Right cardiac atrium (tissue), 5 donors: ENCODE data around the gene UMODL1. TPM values are rescaled to one million over a fixed set of nuclear protein-coding genes. Genes with fewer than 3 reads are reported as not detected.

Experiments used
- ATAC-seq, 2 donors: fragments of 200-7000 bp; cut with Tn5 transposase; one replicate each; pipeline versions ENCODE4 v1.8.0 to v1.9.1; 2020; ENCODE audit warnings: moderate library complexity in 2 of 2, mild to moderate bottlenecking in 1 of 2
- DNase-seq, 3 donors: peaks; one replicate each; pipeline ENCODE4 v3.0.0-alpha.2; 2020
- H3K27ac ChIP-seq: one replicate; pipeline ENCODE4 v1.5.1; 2013; ENCODE audit warnings: mild to moderate bottlenecking, low read length, control low read depth, moderate library complexity
- H3K27me3 ChIP-seq: one replicate; pipeline ENCODE4 v1.6.1; 2013; ENCODE audit not compliant: control insufficient read depth, insufficient read depth
- H3K4me1 ChIP-seq: one replicate; pipeline ENCODE4 v1.6.1; 2013; ENCODE audit warnings: low read length; ENCODE audit not compliant: control insufficient read depth, insufficient read depth
- H3K4me3 ChIP-seq: one replicate; pipeline ENCODE4 v1.5.1; 2013; ENCODE audit warnings: low read length, control low read depth
- H3K9me3 ChIP-seq: one replicate; pipeline ENCODE4 v1.6.1; 2013; ENCODE audit warnings: low read length; ENCODE audit not compliant: control insufficient read depth
- WGBS: extraction: QIAGEN DNeasy Blood & Tissue Kit; methylation state at CpG from one replicate; pipeline ENCODE4 v1.1.7; 2013; 5-methylcytosine and 5-hydroxymethylcytosine counted together
- intact Hi-C, 4 donors: fragments of 100-400 bp; cut with DNase I; formaldehyde crosslinking; loops; one replicate each; pipeline versions ENCODE4 v1.11.0 to v1.14.0; 2022 to 2023
- polyA plus RNA-seq: library from polyadenylated mRNA; stranded (reverse); fragments of 200-250 nt; gene quantifications from one replicate; pipeline ENCODE4 v1.2.3, GENCODE V29; 2013
- total RNA-seq, 4 donors: library from RNA; stranded (reverse); fragmentation: NEBNext Ultra II Directional; extraction: Animal tissue kit (Norgen Biotek cat#: 25700); gene quantifications; one replicate each; pipeline ENCODE4 v1.2.1, GENCODE V29; 2021
- donor health status: healthy with polysubstance abuse.
- donor health status: DM: no; HTN: yes; CAD: no.
- donor health status: DM: no; HTN: no; CAD: no.
- donor health status: DM: no; HTN: yes; CAD: no; lungs with severe emphysema.
- donor health status: DM: yes; HTN: yes; CAD: no.

The UMODL1 gene
- total and polyA plus RNA-seq, 5 donors: not detected

- DNase-seq (no peak), ATAC-seq (no peak)
- Histone ChIP-seq H3K4me3 (no peak overlapping the region), H3K4me1 (peaks cover 3% of the 10 kb centered on the region), H3K9me3 (no peaks in the 10 kb centered on the region), H3K27me3 (no peaks in the 10 kb centered on the region), H3K27ac (no peak overlapping the region)
- WGBS: 86% methylated on average over 11 of the region's 11 CpGs
- intact Hi-C loops: no loop called here
These were observed 118.9 kb downstream of the UMODL1 start for GRCh38 chr21:42189860-42190485.

- H3K4me1 ChIP-seq: peaks cover 3% of the 10 kb centered on the region
- ATAC-seq: no peak
These were observed 119.4 kb downstream of the UMODL1 start for GRCh38 chr21:42190486-42190863.

GRCh38 chr21:42191064-42191463 is 119.9 kb downstream of the UMODL1 start:
- no peak for ATAC-seq
- WGBS: 90% methylated on average over 5 of the region's 5 CpGs
- H3K9me3 ChIP-seq: no peaks in the 10 kb centered on the region
- H3K4me3 ChIP-seq: no peak overlapping the region
- H3K4me1 ChIP-seq: peaks cover 3% of the 10 kb centered on the region
- no peak for DNase-seq
- intact Hi-C loops: no loop called here
- H3K27ac ChIP-seq: no peak overlapping the region
- H3K27me3 ChIP-seq: no peaks in the 10 kb centered on the region

More at GRCh38 chr21:42190486-42190863, 119.4 kb downstream of the UMODL1 start:
- 92% methylated on average over 8 of the region's 8 CpGs for WGBS
- DNase-seq: no peak
- H3K27ac ChIP-seq: no peak overlapping the region
- H3K4me3 ChIP-seq: no peak overlapping the region
- intact Hi-C loops: no loop called here
- no peaks in the 10 kb centered on the region for H3K27me3 ChIP-seq
- no peaks in the 10 kb centered on the region for H3K9me3 ChIP-seq

- 79% methylated on average over 21 of the region's 21 CpGs for WGBS
- ATAC-seq (no peak), DNase-seq (no peak)
- Histone ChIP-seq H3K27me3 (no peaks in the 10 kb centered on the region), H3K4me1 (peaks cover 3% of the 10 kb centered on the region), H3K27ac (no peak overlapping the region), H3K9me3 (no peaks in the 10 kb centered on the region), H3K4me3 (no peak overlapping the region)
- intact Hi-C loops: no loop called here
These were observed 120.8 kb downstream of the UMODL1 start for GRCh38 chr21:42191696-42192595.

Other genes with a start within 250 kb of the UMODL1 start
- 1 to 10 TPM; 3.1 to 6.0 (median 4.0) TPM for gene PRDM15, start 192.0 kb upstream of the UMODL1 start, total RNA-seq
- gene PRDM15, start 192.0 kb upstream of the UMODL1 start, polyA plus RNA-seq: 2.1 TPM
- 10 to 100 TPM in 1 of 4 donors, 1 to 10 TPM in 3; 8.0 to 10.0 (median 8.4) TPM for gene C2CD2, start 117.3 kb upstream of the UMODL1 start, total RNA-seq
- 6.2 TPM for gene C2CD2, start 117.3 kb upstream of the UMODL1 start, polyA plus RNA-seq
- 10 to 100 TPM in 2 of 4 donors, 1 to 10 TPM in 2; 6.8 to 15.2 (median 8.9) TPM for gene ZBTB21, start 61.0 kb upstream of the UMODL1 start, total RNA-seq
- gene ZBTB21, start 61.0 kb upstream of the UMODL1 start, polyA plus RNA-seq: 2.6 TPM
- gene ABCG1, start 147.8 kb downstream of the UMODL1 start, total RNA-seq: 10 to 100 TPM in 1 of 4 donors, 1 to 10 TPM in 3; 3.6 to 11.5 (median 5.8) TPM
- gene ABCG1, start 147.8 kb downstream of the UMODL1 start, polyA plus RNA-seq: 5.7 TPM
- gene TFF3, start 244.1 kb downstream of the UMODL1 start, total RNA-seq: 1 to 10 TPM; 1.2 to 2.2 (median 1.7) TPM
- gene TFF3, start 244.1 kb downstream of the UMODL1 start, polyA plus RNA-seq: 2.6 TPM